Skeletal muscle cell (primary cell): Measurements from ENCODE around the gene MAML3.

Source experiments
- DNase-seq: peaks from one replicate; pipeline ENCODE4 v3.0.0-alpha.2; 2010; ENCODE audit warnings: low read depth
- H3K4me3 ChIP-seq: 2 replicates; pipeline ENCODE4 v1.5.1; 2011; ENCODE audit warnings: low read depth, mild to moderate bottlenecking, control low read depth, low read length, moderate library complexity

MAML3 gene

DNA sequence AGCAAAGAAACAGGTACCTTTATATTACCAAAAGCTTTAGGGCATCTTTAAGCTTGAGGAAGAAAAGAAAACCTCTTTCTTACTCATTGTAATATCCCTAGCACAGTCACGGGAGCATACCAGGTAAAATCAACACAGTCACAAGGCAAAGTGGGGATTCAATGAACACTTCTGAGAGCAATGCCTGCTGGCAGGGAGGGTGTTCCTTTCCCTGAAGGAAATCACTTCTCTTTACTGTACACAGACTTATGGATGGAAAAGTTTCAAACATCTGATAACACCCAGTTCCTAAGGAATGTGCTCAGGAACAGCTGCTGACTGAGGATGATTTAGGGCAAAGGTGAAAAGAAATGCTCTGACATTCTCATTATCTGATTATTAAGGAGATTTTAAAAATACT lies 94.8 kb downstream of the MAML3 start:
- no peak for DNase-seq
- no peak overlapping the region for H3K4me3 ChIP-seq

DNA sequence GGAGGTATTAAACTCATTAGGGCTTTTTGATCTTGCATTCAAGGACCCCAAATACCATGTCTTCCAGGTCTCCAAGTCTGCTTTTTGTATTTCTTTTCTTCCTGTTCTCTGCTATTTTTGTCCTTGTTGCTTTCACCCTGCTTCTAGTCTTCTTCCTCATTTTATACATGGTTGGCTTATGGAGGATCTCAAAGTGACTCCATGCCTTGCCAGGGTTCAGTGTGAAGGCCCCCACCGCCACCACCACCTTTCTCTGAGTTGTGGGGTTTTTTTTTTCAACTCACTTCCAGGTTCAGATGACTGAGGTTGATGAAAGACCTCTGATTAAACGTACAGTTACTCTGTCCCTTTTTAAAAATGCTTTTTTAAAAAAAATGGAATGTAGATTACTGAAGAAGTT lies 96.3 kb downstream of the MAML3 start:
- DNase-seq = no peak
- H3K4me3 ChIP-seq = no peak overlapping the region

- no peak overlapping the region for H3K4me3 ChIP-seq
- DNase-seq = no peak
Measured at GRCh38 chr4:140056015-140056414, 98.0 kb downstream of the MAML3 start.

- DNase-seq = no peak
- no peak overlapping the region for H3K4me3 ChIP-seq
Measured at GRCh38 chr4:140054861-140055260, 99.1 kb downstream of the MAML3 start.

- DNase-seq = no peak
- H3K4me3 ChIP-seq = no peak overlapping the region
Measured at GRCh38 chr4:140053185-140053584, 100.8 kb downstream of the MAML3 start.

GRCh38 chr4:140052050-140052449 lies 101.9 kb downstream of the MAML3 start:
- DNase-seq = no peak
- H3K4me3 ChIP-seq = no peak overlapping the region

DNA sequence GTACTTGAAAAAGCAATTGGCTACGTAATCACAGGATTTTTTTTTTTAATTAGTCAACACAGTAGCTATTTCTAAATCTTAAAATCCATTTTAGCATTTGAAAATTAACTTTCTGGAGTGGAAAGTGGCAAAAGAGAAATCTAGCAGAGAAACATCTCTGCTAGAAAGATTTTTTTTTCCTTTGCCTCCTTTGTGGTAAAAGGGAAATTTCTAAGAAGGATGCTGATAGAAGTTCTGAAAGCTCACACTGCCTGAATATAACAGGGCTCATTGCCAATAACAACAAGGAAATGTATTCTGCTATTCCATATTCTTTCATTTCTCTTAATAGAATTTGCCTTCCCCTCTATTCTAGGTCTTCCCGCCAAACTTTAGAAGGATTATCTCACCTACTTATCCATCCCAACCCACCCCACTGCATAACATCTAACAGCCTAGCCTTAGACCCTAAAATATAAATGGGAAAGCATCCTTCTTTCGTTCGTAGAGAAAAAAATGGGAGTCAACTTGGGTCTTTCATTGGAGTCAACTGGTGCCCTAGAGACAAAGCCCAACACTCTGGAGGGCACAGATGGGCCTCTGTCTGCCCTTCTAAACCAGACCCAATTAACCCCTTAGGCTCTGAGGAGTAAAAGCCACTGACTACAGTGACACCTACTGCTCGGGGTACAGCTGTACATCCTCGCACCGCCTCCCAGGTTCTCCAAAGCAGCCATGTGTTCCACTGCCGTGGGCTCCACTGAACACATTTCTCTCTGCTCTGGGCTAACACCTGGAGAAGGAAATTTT lies 103.9 kb downstream of the MAML3 start:
- no peak for DNase-seq
- H3K4me3 ChIP-seq = no peak overlapping the region

- H3K4me3 ChIP-seq = peak overlapping the region; percentile 28
- DNase-seq = no peak
Measured at GRCh38 chr4:140049024-140049848, 104.7 kb downstream of the MAML3 start.

DNA sequence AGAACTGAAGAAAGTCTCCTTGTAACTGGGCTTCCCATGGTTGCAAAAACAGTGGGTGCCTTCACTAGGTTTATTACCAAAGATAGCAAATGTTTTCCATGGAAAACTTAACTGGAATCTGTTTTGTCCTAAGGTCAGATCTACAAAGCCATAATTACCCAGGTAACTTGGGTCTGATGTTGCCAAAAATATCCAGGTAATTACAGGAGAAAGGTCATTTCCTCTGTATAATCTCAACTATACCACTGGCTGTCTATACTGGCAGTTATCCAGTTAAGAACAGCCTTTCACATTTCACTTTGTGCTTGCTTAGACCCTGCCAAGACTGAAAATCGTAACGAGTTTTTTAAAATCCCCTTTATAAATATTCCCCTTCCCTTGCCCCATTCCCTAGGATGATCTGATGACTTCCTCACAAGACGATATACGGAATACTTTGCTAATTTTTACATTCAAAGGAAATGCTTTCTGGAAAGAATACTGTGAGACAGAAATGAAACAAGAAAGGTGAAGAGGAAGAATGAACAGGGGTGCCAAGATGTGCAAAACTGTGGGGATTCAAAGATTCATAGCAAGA lies 105.5 kb downstream of the MAML3 start:
- H3K4me3 ChIP-seq = peak overlapping the region; percentile 28
- no peak for DNase-seq

- H3K4me3 ChIP-seq = no peak overlapping the region
- no peak for DNase-seq
Measured at GRCh38 chr4:140047786-140048185, 106.2 kb downstream of the MAML3 start.

GRCh38 chr4:140047017-140047640 lies 106.9 kb downstream of the MAML3 start:
- DNase-seq = no peak
- no peak overlapping the region for H3K4me3 ChIP-seq

DNA sequence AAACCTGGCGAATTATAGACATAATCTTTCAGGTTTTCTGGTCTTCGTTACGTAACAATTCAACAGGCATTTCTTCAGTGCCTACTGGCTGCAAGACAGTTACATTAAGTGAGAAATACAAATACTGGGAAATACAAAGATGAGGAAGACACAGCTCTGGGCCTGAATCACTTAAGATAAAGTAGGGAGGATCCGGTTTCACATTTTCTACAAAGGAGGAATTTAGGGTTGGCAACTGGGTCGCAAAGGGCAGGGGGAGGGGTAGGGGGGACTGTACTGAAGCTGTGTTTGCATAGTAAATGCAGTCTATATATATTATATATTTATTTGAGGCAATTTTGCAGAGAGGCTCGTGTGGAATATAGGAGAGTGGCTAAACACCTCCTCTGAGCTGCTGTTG lies 107.4 kb downstream of the MAML3 start:
- DNase-seq = no peak

DNA sequence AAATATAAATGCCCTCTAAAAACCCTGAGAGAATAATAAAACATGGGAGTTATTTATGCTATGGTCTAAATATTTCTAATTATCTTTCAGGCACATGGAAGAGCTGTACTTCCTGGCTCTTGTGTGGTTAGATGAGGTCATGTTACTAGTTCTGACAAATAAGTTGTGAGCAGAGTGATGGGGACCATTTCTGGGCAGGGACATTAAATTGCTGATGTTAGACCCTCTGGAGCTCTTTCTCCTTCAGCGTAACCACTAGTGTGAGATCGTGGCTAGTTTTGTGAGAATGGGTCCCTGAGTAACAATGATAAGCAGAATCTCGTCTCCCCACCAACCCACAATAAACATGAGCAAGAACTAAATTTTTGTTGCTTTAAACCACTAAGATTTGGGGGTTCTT lies 108.0 kb downstream of the MAML3 start:
- no peak for DNase-seq
- H3K4me3 ChIP-seq = no peak overlapping the region

More for the DNA sequence above, 107.4 kb downstream of the MAML3 start:
- H3K4me3 ChIP-seq = no peak overlapping the region

DNA sequence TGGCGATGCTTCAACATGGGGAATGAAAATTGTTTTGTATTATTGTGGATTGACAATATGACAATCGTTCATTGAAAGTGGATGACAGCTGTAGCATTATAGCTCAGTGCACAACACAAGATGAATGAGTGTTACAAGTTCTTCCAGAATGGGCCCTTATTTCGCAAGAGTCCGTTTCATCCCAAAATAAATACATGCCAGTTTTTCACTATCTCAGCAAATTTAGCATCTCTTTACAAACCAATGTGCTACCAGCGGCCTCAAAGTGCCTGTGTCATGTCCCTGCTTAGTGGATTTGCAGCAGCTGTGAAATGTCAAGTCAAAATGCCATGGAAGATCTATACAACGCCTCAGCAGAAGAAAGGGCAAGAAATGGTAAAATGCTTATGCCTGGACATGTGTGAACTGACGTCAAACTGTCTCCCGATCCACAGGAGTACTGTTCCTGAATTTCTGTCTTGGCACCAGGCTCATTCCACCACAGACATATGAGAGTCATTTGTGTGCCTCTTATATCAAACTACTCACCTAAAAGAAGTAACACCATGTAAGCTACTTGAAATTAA lies 109.6 kb downstream of the MAML3 start:
- no peak for DNase-seq
- H3K4me3 ChIP-seq = no peak overlapping the region

- no peak for DNase-seq
- no peak overlapping the region for H3K4me3 ChIP-seq
Measured at GRCh38 chr4:140042634-140043033, 111.3 kb downstream of the MAML3 start.

DNA sequence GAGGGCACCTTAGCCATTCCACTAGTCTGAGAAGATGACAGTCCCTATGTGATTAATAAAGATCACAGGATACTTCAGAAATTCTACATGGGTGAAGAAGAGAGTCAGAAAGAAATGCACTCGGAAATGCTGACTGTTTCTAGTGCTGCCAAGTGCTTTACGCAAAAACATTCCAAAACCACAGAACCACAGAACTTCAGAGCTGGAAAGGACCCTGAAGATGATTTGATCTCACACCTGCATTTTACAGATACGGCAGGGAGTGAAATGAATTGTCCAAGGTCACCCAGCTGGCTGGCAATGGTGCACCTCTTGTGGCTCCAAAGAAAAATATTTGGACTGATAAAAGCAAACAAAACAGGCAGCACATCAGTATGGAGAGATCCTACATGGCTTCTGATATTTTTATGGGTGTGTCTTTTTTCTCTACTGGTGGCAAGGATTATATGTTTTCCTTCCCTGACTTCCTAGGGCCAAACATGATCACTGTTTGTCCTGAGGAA lies 115.9 kb downstream of the MAML3 start:
- DNase-seq = no peak

DNA sequence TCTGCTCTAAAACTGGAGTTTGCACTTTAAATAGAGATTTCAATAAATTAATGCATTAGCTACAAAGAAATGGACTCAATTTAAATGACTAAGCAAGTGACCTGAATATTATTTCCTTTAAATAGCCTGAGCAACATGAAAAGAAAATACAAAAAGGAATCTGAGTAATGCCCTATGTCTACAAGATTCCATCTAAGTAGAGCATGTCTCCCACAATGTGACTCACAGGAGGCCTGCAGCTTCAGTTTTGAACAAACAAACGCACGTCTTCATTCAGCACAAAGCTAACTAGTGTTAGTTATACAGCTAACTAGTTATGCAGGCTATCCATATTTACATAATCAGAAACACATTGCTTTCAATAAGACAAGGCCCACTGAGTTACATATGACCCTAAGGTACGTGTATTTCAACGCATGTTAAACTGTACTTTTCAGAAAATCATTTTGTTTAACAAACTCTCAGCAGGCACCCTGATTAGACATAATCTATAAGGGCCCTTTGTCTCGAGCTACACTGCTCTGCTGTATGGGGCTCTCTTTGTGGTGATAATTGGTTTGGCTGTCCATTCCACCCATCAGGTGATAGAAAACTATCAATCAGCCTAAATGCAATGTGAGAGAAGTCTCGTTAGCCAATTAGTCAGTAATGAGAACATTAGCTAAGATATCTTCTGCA lies 116.5 kb downstream of the MAML3 start:
- peak; percentile 69 for DNase-seq
- no peak overlapping the region for H3K4me3 ChIP-seq

More for the DNA sequence above, 115.9 kb downstream of the MAML3 start:
- no peak overlapping the region for H3K4me3 ChIP-seq

GRCh38 chr4:140031706-140032105 lies 122.3 kb downstream of the MAML3 start:
- H3K4me3 ChIP-seq = no peak overlapping the region
- DNase-seq = no peak

- H3K4me3 ChIP-seq = no peak overlapping the region
- no peak for DNase-seq
Measured at GRCh38 chr4:140031061-140031460, 122.9 kb downstream of the MAML3 start.
